Neural cell (in vitro differentiated cells): ENCODE measurements around the gene METTL2B. TPM values are rescaled to one million over a fixed set of nuclear protein-coding genes. Genes with fewer than 3 reads are reported as not detected.
A peak's percentile ranks its signal among the peaks of the same experiment; 100 is the strongest.
"Not testable (repeated sequence)": the region's sequence is repeated elsewhere in the genome, so short reads cannot be mapped to it uniquely, and the experiment has no call there.

Experiments used
- H2AFZ ChIP-seq: fragments of 200-600, 300-800 bp; sonication (generic), shearing (Covaris generic); 2 replicates; pipeline ENCODE4 v1.6.0; 2014; ENCODE audit warnings: low read depth, mild to moderate bottlenecking, antibody characterized with exemption, low read length, moderate library complexity
- H3F3A ChIP-seq: fragments of 200-600 bp; shearing (Covaris generic); 2 replicates; pipeline ENCODE4 v1.6.1; 2016; ENCODE audit warnings: mild to moderate bottlenecking, moderate library complexity, mixed read lengths, antibody characterized with exemption, low read length; ENCODE audit not compliant: insufficient read depth, poor library complexity, severe bottlenecking
- H3K27ac ChIP-seq: fragments of 200-600, 300-800 bp; sonication (generic), shearing (Covaris generic); 2 replicates; pipeline ENCODE4 v1.5.1; 2014; ENCODE audit warnings: mild to moderate bottlenecking, low read length, moderate library complexity
- H3K27me3 ChIP-seq: fragments of 300-800, 200-600 bp; sonication (generic), shearing (Covaris generic); 2 replicates; pipeline ENCODE4 v1.6.0; 2014; ENCODE audit warnings: mild to moderate bottlenecking, low read depth, low read length, moderate library complexity; ENCODE audit not compliant: insufficient read depth
- H3K36me3 ChIP-seq: fragments of 300-800, 200-600 bp; sonication (generic), shearing (Covaris generic); 2 replicates; pipeline ENCODE4 v1.5.1; 2014; ENCODE audit warnings: mild to moderate bottlenecking, antibody characterized with exemption, low read length, moderate library complexity; ENCODE audit not compliant: insufficient read depth
- H3K4me2 ChIP-seq: fragments of 300-800, 200-600 bp; sonication (generic), shearing (Covaris generic); 2 replicates; pipeline ENCODE4 v1.6.0; 2014; ENCODE audit warnings: mild to moderate bottlenecking, low read length
- H3K4me3 ChIP-seq: fragments of 300-800, 200-600 bp; sonication (generic), shearing (Covaris generic); 2 replicates; pipeline ENCODE4 v1.5.1; 2014; ENCODE audit warnings: mild to moderate bottlenecking, low read length, moderate library complexity
- H3K79me2 ChIP-seq: fragments of 200-600 bp; shearing (Covaris generic); replicated peaks from 2 replicates; pipeline ENCODE4 v1.6.0; 2014; ENCODE audit warnings: mild to moderate bottlenecking, low read length, moderate library complexity; ENCODE audit not compliant: insufficient read depth
- H3K9ac ChIP-seq: fragments of 300-800, 200-600 bp; sonication (generic), shearing (Covaris generic); 2 replicates; pipeline ENCODE4 v1.6.1; 2016; ENCODE audit warnings: mild to moderate bottlenecking, low read length, mixed read lengths
- H3K9me2 ChIP-seq: fragments of 200-600 bp; shearing (Covaris generic); 2 replicates; pipeline ENCODE4 v1.6.1; 2016; ENCODE audit warnings: mild to moderate bottlenecking, low read length, mixed read lengths; ENCODE audit not compliant: insufficient read depth
- H3K9me3 ChIP-seq: fragments of 200-600, 300-800 bp; sonication (generic), shearing (Covaris generic); 2 replicates; pipeline ENCODE4 v1.6.1; 2016; ENCODE audit warnings: mild to moderate bottlenecking, mixed run types, low read length, moderate library complexity, mixed read lengths
- H4K20me1 ChIP-seq: fragments of 200-600 bp; shearing (Covaris generic); 2 replicates; pipeline ENCODE4 v1.6.1; 2016; ENCODE audit warnings: mild to moderate bottlenecking, mixed run types; ENCODE audit not compliant: insufficient read depth
- EP300 ChIP-seq: fragments of 450-650 bp; conservative IDR thresholded peaks from 2 replicates; pipeline ENCODE4 v1.6.1; 2014; ENCODE audit warnings: antibody characterized with exemption, mild to moderate bottlenecking, moderate library complexity; ENCODE audit not compliant: poor library complexity, severe bottlenecking
- EZH2 ChIP-seq: fragments of 200-600, 300-800 bp; shearing (Covaris generic), sonication (generic); IDR thresholded peaks from 2 replicates; pipeline ENCODE4 v1.6.1; 2014; ENCODE audit warnings: antibody characterized with exemption, low read length, borderline replicate concordance, mild to moderate bottlenecking; ENCODE audit not compliant: insufficient read depth, poor library complexity, severe bottlenecking
- MXI1 ChIP-seq: fragments of 450-650 bp; conservative IDR thresholded peaks from 2 replicates; pipeline ENCODE4 v1.6.1; 2014; ENCODE audit warnings: antibody characterized with exemption, mild to moderate bottlenecking; ENCODE audit not compliant: poor library complexity, severe bottlenecking
- POLR2AphosphoS5 ChIP-seq: IDR thresholded peaks from 2 replicates; pipeline ENCODE4 v1.6.1; 2012
- RAD21 ChIP-seq: fragments of 450-650 bp; conservative IDR thresholded peaks from 2 replicates; pipeline ENCODE4 v1.6.1; 2014; ENCODE audit warnings: antibody characterized with exemption, mild to moderate bottlenecking, moderate library complexity
- SMC3 ChIP-seq: fragments of 450-650 bp; conservative IDR thresholded peaks from 2 replicates; pipeline ENCODE4 v1.6.1; 2014; ENCODE audit warnings: antibody characterized with exemption, mild to moderate bottlenecking, moderate library complexity; ENCODE audit not compliant: poor library complexity
- TAF1 ChIP-seq: IDR thresholded peaks from 2 replicates; pipeline ENCODE4 v1.6.1; 2012; ENCODE audit warnings: low read depth
- polyA plus RNA-seq: library from polyadenylated mRNA; depleted of rRNA; stranded (reverse); fragments of >200 nt; gene quantifications from 2 replicates; pipeline ENCODE4 v1.2.3, GENCODE V29; 2014
- TF ChIP-seq, protein P1 (sequence below): IDR thresholded peaks from 2 replicates; pipeline ENCODE4 v1.6.1; 2012; ENCODE audit warnings: borderline replicate concordance
- TF ChIP-seq, protein P2 (sequence below): fragments of 450-650 bp; IDR thresholded peaks from 2 replicates; pipeline ENCODE4 v1.5.1; 2014; ENCODE audit warnings: antibody characterized with exemption, mild to moderate bottlenecking, moderate library complexity; ENCODE audit not compliant: poor library complexity, severe bottlenecking

The METTL2B gene
- polyA plus RNA-seq, 1 donor from 2014 or later: 43.0 TPM

GRCh38 chr7:128455543-128456254 is 20.8 kb upstream of the METTL2B start, which contains the start of gene HILPDA:
Gene HILPDA (plus strand): TSS chr7:128455878. CDS start chr7:128457269, 1,391 bp downstream.
- H2AFZ ChIP-seq: peak within 1 kb of the TSS; percentile 80
- TF ChIP-seq, protein P1, sequence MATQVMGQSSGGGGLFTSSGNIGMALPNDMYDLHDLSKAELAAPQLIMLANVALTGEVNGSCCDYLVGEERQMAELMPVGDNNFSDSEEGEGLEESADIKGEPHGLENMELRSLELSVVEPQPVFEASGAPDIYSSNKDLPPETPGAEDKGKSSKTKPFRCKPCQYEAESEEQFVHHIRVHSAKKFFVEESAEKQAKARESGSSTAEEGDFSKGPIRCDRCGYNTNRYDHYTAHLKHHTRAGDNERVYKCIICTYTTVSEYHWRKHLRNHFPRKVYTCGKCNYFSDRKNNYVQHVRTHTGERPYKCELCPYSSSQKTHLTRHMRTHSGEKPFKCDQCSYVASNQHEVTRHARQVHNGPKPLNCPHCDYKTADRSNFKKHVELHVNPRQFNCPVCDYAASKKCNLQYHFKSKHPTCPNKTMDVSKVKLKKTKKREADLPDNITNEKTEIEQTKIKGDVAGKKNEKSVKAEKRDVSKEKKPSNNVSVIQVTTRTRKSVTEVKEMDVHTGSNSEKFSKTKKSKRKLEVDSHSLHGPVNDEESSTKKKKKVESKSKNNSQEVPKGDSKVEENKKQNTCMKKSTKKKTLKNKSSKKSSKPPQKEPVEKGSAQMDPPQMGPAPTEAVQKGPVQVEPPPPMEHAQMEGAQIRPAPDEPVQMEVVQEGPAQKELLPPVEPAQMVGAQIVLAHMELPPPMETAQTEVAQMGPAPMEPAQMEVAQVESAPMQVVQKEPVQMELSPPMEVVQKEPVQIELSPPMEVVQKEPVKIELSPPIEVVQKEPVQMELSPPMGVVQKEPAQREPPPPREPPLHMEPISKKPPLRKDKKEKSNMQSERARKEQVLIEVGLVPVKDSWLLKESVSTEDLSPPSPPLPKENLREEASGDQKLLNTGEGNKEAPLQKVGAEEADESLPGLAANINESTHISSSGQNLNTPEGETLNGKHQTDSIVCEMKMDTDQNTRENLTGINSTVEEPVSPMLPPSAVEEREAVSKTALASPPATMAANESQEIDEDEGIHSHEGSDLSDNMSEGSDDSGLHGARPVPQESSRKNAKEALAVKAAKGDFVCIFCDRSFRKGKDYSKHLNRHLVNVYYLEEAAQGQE: peak; percentile 21
- TF ChIP-seq EZH2: no peak
- TF ChIP-seq TAF1: peak; percentile 63
- TF ChIP-seq MXI1: peak; percentile 94
- TF ChIP-seq EP300: peak; percentile 52
- peak; percentile 88 for TF ChIP-seq POLR2AphosphoS5
- TF ChIP-seq, protein P2, sequence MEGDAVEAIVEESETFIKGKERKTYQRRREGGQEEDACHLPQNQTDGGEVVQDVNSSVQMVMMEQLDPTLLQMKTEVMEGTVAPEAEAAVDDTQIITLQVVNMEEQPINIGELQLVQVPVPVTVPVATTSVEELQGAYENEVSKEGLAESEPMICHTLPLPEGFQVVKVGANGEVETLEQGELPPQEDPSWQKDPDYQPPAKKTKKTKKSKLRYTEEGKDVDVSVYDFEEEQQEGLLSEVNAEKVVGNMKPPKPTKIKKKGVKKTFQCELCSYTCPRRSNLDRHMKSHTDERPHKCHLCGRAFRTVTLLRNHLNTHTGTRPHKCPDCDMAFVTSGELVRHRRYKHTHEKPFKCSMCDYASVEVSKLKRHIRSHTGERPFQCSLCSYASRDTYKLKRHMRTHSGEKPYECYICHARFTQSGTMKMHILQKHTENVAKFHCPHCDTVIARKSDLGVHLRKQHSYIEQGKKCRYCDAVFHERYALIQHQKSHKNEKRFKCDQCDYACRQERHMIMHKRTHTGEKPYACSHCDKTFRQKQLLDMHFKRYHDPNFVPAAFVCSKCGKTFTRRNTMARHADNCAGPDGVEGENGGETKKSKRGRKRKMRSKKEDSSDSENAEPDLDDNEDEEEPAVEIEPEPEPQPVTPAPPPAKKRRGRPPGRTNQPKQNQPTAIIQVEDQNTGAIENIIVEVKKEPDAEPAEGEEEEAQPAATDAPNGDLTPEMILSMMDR: peak; percentile 48
- peak; percentile 26 for TF ChIP-seq SMC3
- TF ChIP-seq RAD21: no peak

GRCh38 chr7:128456255-128456725 is 20.3 kb upstream of the METTL2B start:
- Histone ChIP-seq H2AFZ (peak overlapping the region; percentile 80), H3K9ac (peak overlapping the region; percentile 75), H4K20me1 (no peaks in the 10 kb centered on the region), H3K4me3 (peak overlapping the region; percentile 99), H3K27ac (no peak overlapping the region), H3K9me3 (no peaks in the 10 kb centered on the region), H3F3A (no peaks in the 10 kb centered on the region), H3K4me2 (peak overlapping the region; percentile 52), H3K79me2 (peaks cover 18% of the 10 kb centered on the region), H3K9me2 (no peaks in the 10 kb centered on the region), H3K27me3 (no peaks in the 10 kb centered on the region), H3K36me3 (no peaks in the 10 kb centered on the region)
- TF ChIP-seq MXI1 (peak; percentile 10), TAF1 (no peak)

More at GRCh38 chr7:128455543-128456254, 20.8 kb upstream of the METTL2B start, which contains the start of gene HILPDA:
- Histone ChIP-seq H3K27me3 (no peaks in the 10 kb centered on the region), H3K9me2 (no peaks in the 10 kb centered on the region), H3K9me3 (no peaks in the 10 kb centered on the region), H3K4me2 (peak within 1 kb of the TSS; percentile 52), H3K4me3 (peak within 1 kb of the TSS; percentile 99), H3K27ac (peak within 1 kb of the TSS; percentile 59), H3K9ac (peak within 1 kb of the TSS; percentile 75), H3K36me3 (no peaks in the 10 kb centered on the region), H3K79me2 (peaks cover 18% of the 10 kb centered on the region), H4K20me1 (no peaks in the 10 kb centered on the region), H3F3A (no peaks in the 10 kb centered on the region)

DNA sequence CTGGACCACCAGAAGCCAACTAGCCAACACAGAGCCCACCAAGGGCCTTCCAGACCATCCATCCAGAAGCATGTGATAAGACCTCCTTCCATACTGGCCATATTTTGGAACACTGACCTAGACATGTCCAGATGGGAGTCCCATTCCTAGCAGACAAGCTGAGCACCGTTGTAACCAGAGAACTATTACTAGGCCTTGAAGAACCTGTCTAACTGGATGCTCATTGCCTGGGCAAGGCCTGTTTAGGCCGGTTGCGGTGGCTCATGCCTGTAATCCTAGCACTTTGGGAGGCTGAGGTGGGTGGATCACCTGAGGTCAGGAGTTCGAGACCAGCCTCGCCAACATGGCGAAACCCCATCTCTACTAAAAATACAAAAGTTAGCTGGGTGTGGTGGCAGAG is 19.2 kb upstream of the METTL2B start:
- H3F3A ChIP-seq, H4K20me1 ChIP-seq, H3K27me3 ChIP-seq, H3K36me3 ChIP-seq, H3K27ac ChIP-seq, H3K9me2 ChIP-seq, H3K9ac ChIP-seq, H3K9me3 ChIP-seq, H3K4me2 ChIP-seq, H2AFZ ChIP-seq: not testable (repeated sequence)
- Histone ChIP-seq H3K4me3 (peak overlapping the region; percentile 99), H3K79me2 (peaks cover 18% of the 10 kb centered on the region)
